H9 (cell line): ENCODE measurements around the gene FYN. TPM values are rescaled to one million over a fixed set of nuclear protein-coding genes. Genes with fewer than 3 reads are reported as not detected.
"Not testable (repeated sequence)": the region's sequence is repeated elsewhere in the genome, so short reads cannot be mapped to it uniquely, and the experiment has no call there.

Source experiments
- DNase-seq: peaks from one replicate; pipeline ENCODE4 v3.0.0-alpha.2; 2017
- H2AFZ ChIP-seq: one replicate; pipeline ENCODE4 v1.6.1; 2013; ENCODE audit warnings: mild to moderate bottlenecking, low read length, control low read depth, moderate library complexity
- H2AK5ac ChIP-seq: 2 replicates; pipeline ENCODE4 v1.6.1; 2013; ENCODE audit warnings: low read length, control low read depth, mixed read lengths; ENCODE audit not compliant: insufficient read length
- H2BK120ac ChIP-seq: one replicate; pipeline ENCODE4 v1.6.1; 2013; ENCODE audit warnings: low read depth, mild to moderate bottlenecking, low read length, control low read depth, inconsistent platforms; ENCODE audit not compliant: poor library complexity, severe bottlenecking
- H2BK12ac ChIP-seq: 2 replicates; pipeline ENCODE4 v1.6.1; 2013; ENCODE audit warnings: low read length, control low read depth, mixed read lengths, low read depth; ENCODE audit not compliant: insufficient read length
- H2BK15ac ChIP-seq: 2 replicates; pipeline ENCODE4 v1.6.1; 2013; ENCODE audit warnings: low read depth, low read length, control low read depth
- H2BK20ac ChIP-seq: one replicate; pipeline ENCODE4 v1.6.1; 2013; ENCODE audit warnings: low read depth, mild to moderate bottlenecking, low read length, control low read depth, inconsistent platforms; ENCODE audit not compliant: poor library complexity, severe bottlenecking
- H2BK5ac ChIP-seq: 2 replicates; pipeline ENCODE4 v1.6.1; 2013; ENCODE audit warnings: low read length, control low read depth, mixed read lengths; ENCODE audit not compliant: insufficient read length
- H3K14ac ChIP-seq: 2 replicates; pipeline ENCODE4 v1.6.1; 2013; ENCODE audit warnings: low read length, control low read depth; ENCODE audit not compliant: insufficient read depth
- H3K18ac ChIP-seq: 2 replicates; pipeline ENCODE4 v1.6.1; 2013; ENCODE audit warnings: low read depth, mild to moderate bottlenecking, mixed read lengths, low read length, control low read depth; ENCODE audit not compliant: insufficient read length
- H3K23ac ChIP-seq: 2 replicates; pipeline ENCODE4 v1.6.1; 2013; ENCODE audit warnings: low read length, control low read depth, mixed read lengths, low read depth; ENCODE audit not compliant: insufficient read length
- H3K23me2 ChIP-seq: 2 replicates; pipeline ENCODE4 v1.6.1; 2013; ENCODE audit warnings: low read depth, mild to moderate bottlenecking, mixed read lengths, low read length, control low read depth; ENCODE audit not compliant: insufficient read length, poor library complexity, severe bottlenecking
- H3K27ac ChIP-seq: 2 replicates; pipeline ENCODE4 v1.5.1; 2013; ENCODE audit warnings: low read length, control low read depth, mixed read lengths, low read depth; ENCODE audit not compliant: insufficient read length
- H3K27me3 ChIP-seq: 2 replicates; pipeline ENCODE4 v1.6.1; 2013; ENCODE audit warnings: low read length, control low read depth, inconsistent platforms; ENCODE audit not compliant: insufficient read depth
- H3K4ac ChIP-seq: 2 replicates; pipeline ENCODE4 v1.6.1; 2013; ENCODE audit warnings: low read depth, mild to moderate bottlenecking, control low read depth, inconsistent platforms, low read length, moderate library complexity
- H3K4me1 ChIP-seq: 2 replicates; pipeline ENCODE4 v1.6.1; 2013; ENCODE audit warnings: low read length, control low read depth, inconsistent platforms; ENCODE audit not compliant: insufficient read depth
- H3K4me2 ChIP-seq: 2 replicates; pipeline ENCODE4 v1.6.1; 2013; ENCODE audit warnings: low read length, control low read depth, mixed read lengths; ENCODE audit not compliant: insufficient read length, insufficient read depth
- H3K56ac ChIP-seq: 2 replicates; pipeline ENCODE4 v1.6.1; 2013; ENCODE audit warnings: low read depth, mild to moderate bottlenecking, mixed read lengths, low read length, control low read depth; ENCODE audit not compliant: insufficient read length
- H3K79me1 ChIP-seq: 2 replicates; pipeline ENCODE4 v1.6.1; 2013; ENCODE audit warnings: low read depth, mild to moderate bottlenecking, moderate library complexity, low read length, control low read depth, inconsistent platforms; ENCODE audit not compliant: insufficient read depth, poor library complexity, severe bottlenecking
- H3K79me2 ChIP-seq: 2 replicates; pipeline ENCODE4 v1.6.1; 2013; ENCODE audit warnings: low read length, control low read depth, inconsistent platforms; ENCODE audit not compliant: insufficient read depth
- H3K9ac ChIP-seq: 2 replicates; pipeline ENCODE4 v1.6.1; 2013; ENCODE audit warnings: low read length, control low read depth, mixed read lengths; ENCODE audit not compliant: insufficient read length; ENCODE audit errors: extremely low read depth
- H3K9me3 ChIP-seq: one replicate; pipeline ENCODE4 v1.6.1; 2013; ENCODE audit warnings: low read depth, low read length, inconsistent platforms; ENCODE audit not compliant: control insufficient read depth
- H3T11ph ChIP-seq: one replicate; pipeline ENCODE4 v1.6.1; 2013; ENCODE audit warnings: mild to moderate bottlenecking, low read length, control low read depth, inconsistent platforms
- H4K20me1 ChIP-seq: one replicate; pipeline ENCODE4 v1.6.1; 2013; ENCODE audit not compliant: control insufficient read depth, insufficient read length, insufficient read depth
- H4K5ac ChIP-seq: 2 replicates; pipeline ENCODE4 v1.6.1; 2013; ENCODE audit warnings: low read depth, mild to moderate bottlenecking, mixed read lengths, low read length, control low read depth; ENCODE audit not compliant: insufficient read length
- H4K8ac ChIP-seq: replicated peaks from 2 replicates; pipeline ENCODE4 v1.6.1; 2013; ENCODE audit warnings: low read length, control low read depth, mixed read lengths, low read depth; ENCODE audit not compliant: insufficient read length
- H4K91ac ChIP-seq: 2 replicates; pipeline ENCODE4 v1.6.1; 2013; ENCODE audit warnings: low read depth, mild to moderate bottlenecking, moderate library complexity, mixed read lengths, low read length, control low read depth; ENCODE audit not compliant: insufficient read length
- H3K27ac Mint-ChIP-seq, 3 experiments: 2 replicates in 2 of 3; 3 replicates in 1 of 3; pipeline ENCODE4 v1.8.0; 2020 to 2021; ENCODE audit warnings: mixed read lengths in 3 of 3, mild to moderate bottlenecking in 1 of 3, moderate library complexity in 1 of 3
- H3K27me3 Mint-ChIP-seq: 2 replicates; pipeline ENCODE4 v1.8.0; 2021; ENCODE audit warnings: low read depth, mild to moderate bottlenecking, moderate library complexity, mixed read lengths
- H3K36me3 Mint-ChIP-seq, 3 experiments: 2 replicates in 2 of 3; 3 replicates in 1 of 3; pipeline ENCODE4 v1.8.0; 2020 to 2021; ENCODE audit warnings: low read depth in 3 of 3, mixed read lengths in 3 of 3; ENCODE audit not compliant: insufficient read depth in 1 of 3
- H3K4me1 Mint-ChIP-seq, 2 experiments: 2 replicates each; pipeline ENCODE4 v1.8.0; 2020; ENCODE audit warnings: mixed read lengths in 2 of 2
- H3K4me3 Mint-ChIP-seq, 2 experiments: 2 replicates in 1 of 2; 3 replicates in 1 of 2; pipeline ENCODE4 v1.8.0; 2020 to 2021; ENCODE audit warnings: mild to moderate bottlenecking in 2 of 2, mixed read lengths in 2 of 2, moderate library complexity in 1 of 2
- H3K9me3 Mint-ChIP-seq, 2 experiments: 2 replicates in 1 of 2; 3 replicates in 1 of 2; pipeline ENCODE4 v1.8.0; 2020; ENCODE audit warnings: mild to moderate bottlenecking in 2 of 2, mixed read lengths in 2 of 2, moderate library complexity in 1 of 2
- CTCF ChIP-seq: fragments of 200-600 bp; sonication (generic); conservative IDR thresholded peaks from 3 replicates; pipeline ENCODE4 v1.8.0; 2021; ENCODE audit warnings: antibody characterized with exemption, mild to moderate bottlenecking
- WGBS: extraction: QIAGEN DNeasy Blood & Tissue Kit; methylation state at CpG from one replicate; pipeline ENCODE4 v1.1.7; 2013; ENCODE audit warnings: missing lambda C conversion rate, low lambda C conversion rate, mixed read lengths; ENCODE audit not compliant: insufficient read length; ENCODE audit errors: extremely low coverage; 5-methylcytosine and 5-hydroxymethylcytosine counted together
- total RNA-seq: library from RNA; stranded (reverse); gene quantifications from 2 replicates; pipeline ENCODE4 v1.2.1, GENCODE V29; 2021

The FYN gene
- total RNA-seq, 1 experiment from 2014 or later, result 64.8 TPM

DNA sequence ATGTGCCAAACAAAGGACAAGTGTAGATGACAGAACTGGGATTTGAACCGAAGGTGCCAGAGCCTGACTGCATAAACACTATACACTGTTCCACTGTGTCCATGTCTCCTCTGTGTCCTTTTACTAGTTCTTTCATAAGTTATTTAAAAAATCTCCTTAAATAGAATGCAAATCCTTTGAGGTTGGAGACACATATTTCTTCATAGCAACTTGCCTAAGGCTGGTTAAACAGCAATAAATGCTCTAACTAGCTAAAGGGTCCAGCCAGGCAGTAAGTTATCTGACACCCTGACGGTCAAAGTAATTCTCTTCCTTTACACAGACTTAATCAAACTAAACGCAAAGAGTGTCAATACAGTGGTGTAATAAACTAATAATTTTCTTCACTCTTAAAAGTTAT is 191.4 kb downstream of the FYN start:
- no peaks in the 10 kb centered on the region for H3K27me3 Mint-ChIP-seq
- Histone ChIP-seq H3K4me1 (peaks cover 7% of the 10 kb centered on the region; the same call in 1 of the 2 replicates), H4K91ac (no peak overlapping the region), H3K4ac (no peak overlapping the region), H3K23ac (no peak overlapping the region), H3K27me3 (no peaks in the 10 kb centered on the region), H4K8ac (no peak overlapping the region), H3T11ph (no peak overlapping the region), H3K9me3 (no peaks in the 10 kb centered on the region), H2BK20ac (no peak overlapping the region), H3K9ac (no peak overlapping the region), H3K14ac (no peak overlapping the region), H3K4me2 (no peak overlapping the region), H2BK120ac (no peak overlapping the region), H2AFZ (no peak overlapping the region), H3K27ac (no peak overlapping the region), H2BK15ac (no peak overlapping the region), H3K56ac (no peak overlapping the region), H2BK12ac (no peak overlapping the region), H3K18ac (no peak overlapping the region), H4K20me1 (no peaks in the 10 kb centered on the region), H3K23me2 (no peaks in the 10 kb centered on the region), H3K79me2 (no peaks in the 10 kb centered on the region), H2AK5ac (no peak overlapping the region), H3K79me1 (no peaks in the 10 kb centered on the region), H4K5ac (no peak overlapping the region), H2BK5ac (no peak overlapping the region)
- no peak overlapping the region for H3K27ac Mint-ChIP-seq
- WGBS, result no CpG with 5 or more reads among the region's 3 CpGs
- no peak for DNase-seq
- no peaks in the 10 kb centered on the region for H3K9me3 Mint-ChIP-seq
- no peak overlapping the region for H3K4me3 Mint-ChIP-seq
- H3K36me3 Mint-ChIP-seq, result peaks cover 5 to 15% (median 9%) of the 10 kb centered on the region in 3 experiments; a peak in 4 of 7 replicates
- H3K4me1 Mint-ChIP-seq, result peaks cover 23 to 37% of the 10 kb centered on the region in 2 experiments
- TF ChIP-seq CTCF, result no peak

DNA sequence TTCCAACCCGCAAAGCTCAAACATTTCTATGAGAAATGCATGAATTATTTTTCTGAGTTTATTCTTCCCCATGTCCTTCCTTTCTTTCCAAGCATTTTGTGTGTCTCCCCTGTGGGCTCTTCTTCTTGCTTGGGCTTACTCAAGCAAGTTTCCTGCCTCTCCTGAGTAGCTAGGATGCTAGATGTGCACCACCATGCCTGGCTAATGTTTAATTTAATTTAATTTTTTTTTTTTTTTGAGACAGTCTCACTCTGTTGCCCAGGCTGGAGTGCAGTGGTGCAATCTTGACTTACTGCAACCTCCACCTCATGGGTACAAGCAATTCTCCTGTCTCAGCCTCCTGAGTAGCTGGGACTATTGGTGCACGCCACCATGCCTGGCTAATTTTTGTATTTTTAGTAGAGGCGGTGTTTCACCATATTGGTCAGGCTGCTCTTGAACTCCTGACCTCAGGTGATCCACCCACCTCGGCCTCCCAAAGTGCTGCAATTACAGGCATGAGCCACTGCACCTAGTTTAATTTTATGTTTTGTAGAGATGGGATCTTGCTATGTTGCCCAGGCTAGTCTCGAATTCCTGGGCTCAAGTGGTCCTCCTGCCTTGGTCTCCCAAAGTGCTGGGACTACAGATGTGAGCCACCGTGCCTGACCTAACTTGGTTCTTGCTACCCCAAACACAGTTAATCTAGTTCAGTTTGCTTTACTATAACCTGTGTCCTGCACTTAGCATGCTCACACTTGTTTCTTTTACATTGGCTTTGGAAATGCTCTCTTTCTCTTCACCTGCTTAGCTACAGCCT is 192.2 kb downstream of the FYN start:
- WGBS, result no CpG with 5 or more reads among the region's 6 CpGs
- H2BK15ac ChIP-seq, H2BK12ac ChIP-seq, H3K27me3 Mint-ChIP-seq, H2AFZ ChIP-seq, H4K20me1 ChIP-seq, H3K23ac ChIP-seq, H3K4me3 Mint-ChIP-seq, H3K27ac ChIP-seq, H2BK120ac ChIP-seq, H3K9me3 ChIP-seq, H3K23me2 ChIP-seq, H3K9ac ChIP-seq, H2BK5ac ChIP-seq, H3K27me3 ChIP-seq, H3K9me3 Mint-ChIP-seq, H3K4ac ChIP-seq, H4K91ac ChIP-seq, H3K79me2 ChIP-seq, H3K18ac ChIP-seq, H3K4me2 ChIP-seq, H4K5ac ChIP-seq, H3K14ac ChIP-seq, H4K8ac ChIP-seq, H3T11ph ChIP-seq, H2AK5ac ChIP-seq, H3K56ac ChIP-seq, H2BK20ac ChIP-seq, DNase-seq, H3K4me1 ChIP-seq, H3K79me1 ChIP-seq: not testable (repeated sequence)
- Mint-ChIP-seq H3K4me1 (peaks cover 16 to 29% of the 10 kb centered on the region in 2 experiments), H3K27ac (peak overlapping the region in 1 of 3 experiments; percentile 41; a peak in 1 of 7 replicates), H3K36me3 (peaks cover 5 to 15% (median 9%) of the 10 kb centered on the region in 3 experiments; a peak in 4 of 7 replicates)
